ENCODE data around the gene SLC35E1. TPM values are rescaled to one million over a fixed set of nuclear protein-coding genes. Genes with fewer than 3 reads are reported as not detected.
"Not testable (repeated sequence)": the region's sequence is repeated elsewhere in the genome, so short reads cannot be mapped to it uniquely, and the experiment has no call there.

The SLC35E1 gene
- total RNA-seq, 1 donor from 2014 or later = 22.9 TPM

- DNase-seq (ENCODE audit: low spot score) (no peak), ATAC-seq (no peak)
Observed at GRCh38 chr19:16559780-16560276, 12.4 kb downstream of the SLC35E1 start.

- no peak for DNase-seq (ENCODE audit: low spot score)
- no peak for ATAC-seq
Observed at GRCh38 chr19:16554776-16555175, 17.4 kb downstream of the SLC35E1 start.

GRCh38 chr19:16551902-16552301 lies 20.3 kb downstream of the SLC35E1 start:
- DNase-seq (ENCODE audit: low spot score); ATAC-seq: not testable (repeated sequence)

GRCh38 chr19:16548956-16549355 lies 23.3 kb downstream of the SLC35E1 start:
- no peak for DNase-seq (ENCODE audit: low spot score)
- no peak for ATAC-seq

GRCh38 chr19:16544473-16545231 lies 27.6 kb downstream of the SLC35E1 start:
- DNase-seq (ENCODE audit: low spot score) (no peak), ATAC-seq (no peak)

- ATAC-seq; DNase-seq (ENCODE audit: low spot score): not testable (repeated sequence)
Observed at GRCh38 chr19:16543734-16544133, 28.5 kb downstream of the SLC35E1 start.

- ATAC-seq (no peak), DNase-seq (ENCODE audit: low spot score) (no peak)
Observed at GRCh38 chr19:16542910-16543472, 29.2 kb downstream of the SLC35E1 start.

- peak; percentile 87 for ATAC-seq
- peak; percentile 97 for DNase-seq (ENCODE audit: low spot score)
Observed at GRCh38 chr19:16542045-16542909, 29.9 kb downstream of the SLC35E1 start, which contains the start of gene CHERP. CHERP (minus strand) TSS chr19:16542437; CDS start chr19:16542378, 59 bp downstream.

GRCh38 chr19:16541526-16542044 lies 30.6 kb downstream of the SLC35E1 start:
- no peak for DNase-seq (ENCODE audit: low spot score)
- peak; percentile 3 for ATAC-seq

GRCh38 chr19:16540948-16541347 lies 31.3 kb downstream of the SLC35E1 start:
- peak; percentile 85 for DNase-seq (ENCODE audit: low spot score)
- ATAC-seq = peak; percentile 63

GRCh38 chr19:16537111-16537510 lies 35.1 kb downstream of the SLC35E1 start:
- DNase-seq (ENCODE audit: low spot score) (no peak), ATAC-seq (no peak)

- ATAC-seq = no peak
- DNase-seq (ENCODE audit: low spot score) = no peak
Observed at GRCh38 chr19:16536130-16536529, 36.1 kb downstream of the SLC35E1 start.

GRCh38 chr19:16535381-16535780 lies 36.8 kb downstream of the SLC35E1 start:
- ATAC-seq (no peak), DNase-seq (ENCODE audit: low spot score) (no peak)

- DNase-seq (ENCODE audit: low spot score) (no peak), ATAC-seq (no peak)
Observed at GRCh38 chr19:16532440-16533234, 39.6 kb downstream of the SLC35E1 start.

GRCh38 chr19:16531380-16531669 lies 40.9 kb downstream of the SLC35E1 start:
- no peak for ATAC-seq
- DNase-seq (ENCODE audit: low spot score) = no peak

GRCh38 chr19:16530540-16531379 lies 41.5 kb downstream of the SLC35E1 start:
- DNase-seq (ENCODE audit: low spot score) = peak; percentile 68
- peak; percentile 67 for ATAC-seq

- DNase-seq (ENCODE audit: low spot score) = no peak
- no peak for ATAC-seq
Observed at GRCh38 chr19:16529466-16530144, 42.6 kb downstream of the SLC35E1 start.

GRCh38 chr19:16527971-16528521 lies 44.2 kb downstream of the SLC35E1 start:
- no peak for DNase-seq (ENCODE audit: low spot score)
- ATAC-seq = no peak
